NCI-H2227 treated with DMSO at 0.1 percent for 48 hours (cell line): ENCODE data around the gene AS3MT.

Experiments
- DNase-seq: peaks from one replicate; lab custom pipeline; 2025; lab: John Stamatoyannopoulos, UW

AS3MT gene

GRCh38 chr10:102855731-102856436, 13.4 kb upstream of the AS3MT start:
- peak; percentile 68 for DNase-seq

- DNase-seq, result no peak
Observed at GRCh38 chr10:102856758-102857424, 12.4 kb upstream of the AS3MT start.

DNA sequence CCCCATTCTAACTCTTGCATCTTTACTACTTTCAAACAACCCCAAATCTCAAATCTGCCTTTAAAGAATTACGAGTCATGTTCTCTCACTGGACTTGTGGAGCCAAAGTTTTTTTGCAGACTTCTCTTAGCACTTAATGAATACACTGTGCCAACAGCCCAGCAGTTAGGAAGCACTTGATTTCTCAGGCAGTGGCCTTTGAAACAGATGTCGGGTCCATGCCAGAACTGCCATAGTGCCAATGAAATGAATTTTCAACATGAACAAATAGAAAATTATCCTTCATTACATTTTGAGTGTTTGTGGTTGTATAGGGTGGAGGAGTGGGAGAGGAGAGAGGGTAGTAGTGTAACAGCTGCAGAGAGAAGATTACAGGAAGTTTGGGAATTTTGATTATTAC, 9.4 kb upstream of the AS3MT start:
- DNase-seq, result no peak

- DNase-seq, result no peak
Observed at GRCh38 chr10:102863660-102864059, 5.6 kb upstream of the AS3MT start.

GRCh38 chr10:102865620-102866019, 3.6 kb upstream of the AS3MT start:
- no peak for DNase-seq

DNA sequence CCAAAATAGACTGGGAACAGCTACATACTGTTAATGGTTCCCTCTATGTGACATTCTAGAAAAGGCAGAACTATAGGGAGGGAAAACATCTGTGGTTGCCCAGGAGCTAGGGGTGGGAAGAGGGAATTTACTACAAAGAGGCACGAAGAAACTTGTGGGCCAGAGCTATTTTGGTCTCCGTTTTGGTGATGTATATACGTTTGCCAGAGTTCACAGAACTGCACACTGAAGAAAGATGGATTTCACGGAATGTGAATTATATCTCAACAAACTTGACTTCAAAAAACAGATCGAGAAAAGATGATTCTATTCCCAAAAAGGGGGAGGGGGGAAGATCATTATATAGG, 386 bp upstream of the AS3MT start:
- peak; percentile 42 for DNase-seq

GRCh38 chr10:102870221-102870620, 951 bp downstream of the AS3MT start:
- DNase-seq, result no peak

DNA sequence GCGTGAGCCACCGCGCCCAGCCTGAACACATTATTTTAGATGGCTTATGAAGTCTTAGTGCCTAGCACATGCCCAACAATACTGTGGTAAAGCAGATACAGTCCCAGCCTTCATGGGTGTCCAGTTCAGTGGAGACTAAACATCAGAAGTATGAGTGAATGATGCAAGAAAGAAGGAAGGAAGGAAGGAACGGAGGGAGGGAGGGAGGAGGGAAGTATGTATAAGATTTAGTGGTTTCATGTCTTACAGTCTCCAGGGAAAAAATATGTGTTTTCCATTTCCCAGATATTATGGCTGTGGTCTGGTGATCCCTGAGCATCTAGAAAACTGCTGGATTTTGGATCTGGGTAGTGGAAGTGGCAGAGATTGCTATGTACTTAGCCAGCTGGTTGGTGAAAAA, 2.9 kb downstream of the AS3MT start:
- DNase-seq, result no peak

- no peak for DNase-seq
Observed at GRCh38 chr10:102876747-102877153, 7.5 kb downstream of the AS3MT start.

GRCh38 chr10:102878629-102879028, 9.4 kb downstream of the AS3MT start:
- DNase-seq, result no peak

DNA sequence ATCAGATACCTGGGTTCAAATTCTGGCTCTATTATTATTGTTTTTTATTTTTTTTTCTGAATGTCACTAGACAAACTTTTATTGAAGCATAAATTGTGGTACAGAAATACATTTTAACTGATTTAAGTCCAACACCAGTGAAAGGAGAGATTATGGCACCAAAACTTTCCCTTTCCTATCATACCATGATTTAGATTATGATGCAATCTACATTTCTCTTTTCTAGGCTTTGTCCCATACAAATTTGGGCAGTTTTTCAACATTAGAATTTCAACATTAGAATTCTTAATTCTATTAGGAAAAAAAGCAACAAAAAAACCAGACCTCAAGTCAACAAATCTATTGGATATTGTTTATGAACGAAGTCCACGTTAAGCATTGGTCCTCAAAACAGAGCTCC, 11.0 kb downstream of the AS3MT start:
- no peak for DNase-seq

DNA sequence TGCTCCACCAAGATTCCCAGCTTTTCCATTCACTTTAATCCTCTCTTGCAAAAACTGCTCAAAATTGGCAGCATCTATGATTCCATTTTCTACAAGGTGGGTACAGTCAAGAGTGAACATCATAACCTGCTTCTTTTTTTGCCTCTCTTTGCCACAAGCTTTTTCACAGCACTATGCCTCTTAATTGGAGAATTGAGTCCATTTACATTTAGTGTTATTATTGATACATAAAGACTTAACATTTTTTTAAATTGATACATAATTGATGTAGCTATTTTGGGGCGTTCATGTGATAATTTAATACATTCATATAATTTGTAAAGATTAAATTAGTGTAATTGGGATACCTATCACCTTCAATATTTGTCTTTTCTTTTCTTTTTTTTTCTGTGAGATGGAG, 18.8 kb downstream of the AS3MT start:
- no peak for DNase-seq

- DNase-seq, result no peak
Observed at GRCh38 chr10:102894466-102895213, 25.4 kb downstream of the AS3MT start.

DNA sequence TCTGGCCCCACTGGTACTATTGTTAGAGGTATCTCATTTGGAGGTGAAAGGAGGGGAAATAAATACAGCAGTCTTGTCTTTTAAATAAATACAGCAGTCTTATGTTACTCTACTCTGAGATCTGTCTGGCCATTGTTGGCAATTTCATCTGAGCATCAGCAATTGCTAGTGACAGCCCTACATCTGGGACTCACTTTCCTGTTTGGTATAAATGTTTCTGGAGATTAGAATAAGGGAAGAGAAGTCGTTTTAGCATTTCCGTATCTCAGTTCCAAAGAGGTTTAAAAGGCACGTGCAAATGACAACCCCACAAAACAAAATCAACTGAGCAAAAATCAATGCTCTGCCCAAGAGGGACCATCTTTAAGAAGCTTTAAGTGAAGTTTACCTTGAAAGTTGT, 30.7 kb downstream of the AS3MT start:
- no peak for DNase-seq

DNA sequence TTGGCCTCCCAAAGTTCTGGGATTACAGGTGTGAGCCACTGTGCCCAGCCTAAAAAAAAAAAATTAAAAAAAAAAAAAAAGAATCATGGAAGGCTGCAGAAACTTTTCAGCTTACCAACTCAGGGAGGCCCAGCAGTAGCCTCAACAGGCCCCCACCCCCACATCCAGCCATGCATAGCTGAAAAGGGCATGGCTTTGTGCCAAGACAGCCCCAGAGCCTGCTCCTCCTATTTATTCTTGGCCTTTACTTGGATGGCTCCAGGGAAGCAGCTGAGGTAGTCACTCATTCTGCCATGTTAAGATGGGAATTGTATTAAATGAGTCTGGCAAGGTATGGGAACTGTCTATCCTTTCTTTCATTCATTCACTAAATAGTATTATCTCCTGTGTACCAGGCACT, 35.1 kb downstream of the AS3MT start:
- DNase-seq, result no peak

DNA sequence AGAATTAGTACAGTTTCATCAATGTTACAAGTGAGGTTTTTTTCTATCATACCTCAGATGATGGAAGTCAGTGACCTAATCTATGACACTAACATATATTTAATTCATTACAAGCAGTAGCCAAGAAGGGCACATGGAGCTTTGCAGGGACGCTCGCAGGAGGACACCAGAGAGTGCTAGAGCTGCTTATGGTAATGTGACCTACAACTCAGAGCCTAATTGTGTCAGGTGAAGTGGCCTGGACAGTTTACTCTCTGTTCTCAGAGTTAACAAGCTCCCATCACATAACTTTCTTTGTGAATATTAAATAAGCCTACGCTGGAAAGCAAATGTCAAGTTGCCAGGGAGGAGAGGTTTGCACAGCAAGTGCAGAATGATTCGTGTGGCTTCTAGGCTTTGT, 37.2 kb downstream of the AS3MT start:
- no peak for DNase-seq

- DNase-seq, result no peak
Observed at GRCh38 chr10:102914781-102915180, 45.5 kb downstream of the AS3MT start.

GRCh38 chr10:102916173-102916572, 46.9 kb downstream of the AS3MT start:
- DNase-seq, result no peak

- peak; percentile 24 for DNase-seq
Observed at GRCh38 chr10:102917314-102917961, 48.2 kb downstream of the AS3MT start.

DNA sequence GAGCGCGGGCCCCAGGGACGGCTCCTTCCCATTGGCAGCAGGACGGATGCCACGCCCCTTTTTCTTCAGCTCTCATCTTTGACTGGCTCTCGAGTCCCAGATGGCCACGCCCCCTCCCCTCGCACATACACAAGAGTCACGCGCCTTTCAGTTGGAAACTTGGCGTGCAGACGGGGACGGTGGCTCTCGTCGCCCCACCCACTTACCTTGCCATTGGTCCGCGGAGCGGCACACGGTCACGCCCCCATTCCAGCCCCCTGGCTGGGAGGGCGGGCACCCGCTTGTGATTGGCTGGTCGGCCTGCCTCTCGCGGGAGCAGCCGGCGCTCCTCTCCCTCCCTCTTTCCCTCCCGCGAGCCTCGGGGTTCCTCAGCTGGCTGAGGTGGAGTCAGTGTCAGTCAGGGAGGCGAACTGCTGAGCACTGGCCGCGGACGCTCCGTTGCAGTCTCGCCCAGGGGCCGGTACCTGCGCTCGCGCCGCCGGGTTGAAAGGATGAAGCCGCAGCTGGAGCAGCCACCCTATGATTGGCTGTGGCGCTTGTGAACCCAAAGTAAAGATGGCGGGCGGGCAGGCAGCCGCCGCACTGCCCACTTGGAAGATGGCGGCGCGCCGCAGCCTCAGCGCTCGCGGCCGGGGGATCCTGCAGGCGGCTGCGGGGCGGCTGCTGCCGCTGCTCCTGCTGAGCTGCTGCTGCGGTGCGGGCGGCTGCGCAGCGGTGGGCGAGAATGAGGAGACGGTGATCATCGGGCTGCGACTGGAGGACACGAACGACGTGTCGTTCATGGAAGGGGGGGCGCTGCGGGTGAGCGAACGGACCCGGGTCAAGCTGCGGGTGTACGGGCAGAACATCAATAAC, 48.9 kb downstream of the AS3MT start, which contains the start of gene CNNM2:
TSS of gene CNNM2 (plus strand) at position 333 of the 855 bp plus-strand sequence. CDS start at position 520, 187 bp downstream.
- peak; percentile 97 for DNase-seq

GRCh38 chr10:102918817-102919245, 49.6 kb downstream of the AS3MT start:
- no peak for DNase-seq
